ENCODE measurements around the gene PAF1. TPM values are rescaled to one million over a fixed set of nuclear protein-coding genes. Genes with fewer than 3 reads are reported as not detected.

Gene PAF1
- total and polyA plus RNA-seq, 2 of the 13 experiments (the other 11 are each of a cell fraction or from before 2014, with no cell fraction given): 30.2 to 31.1 TPM

- peak; percentile 98 for TF ChIP-seq ZNF772 (CRISPR knock-in tag; IDR thresholded peaks at IDR 0.05)
- 0 out of 2 replicates have a peak, but pooled peaks have one; percentile 61 for TF ChIP-seq HINFP (CRISPR knock-in tag; IDR thresholded peaks at IDR 0.05; ENCODE audit: low read depth)
- TF ChIP-seq BHLHE40 (IDR thresholded peaks at IDR 0.05; ENCODE audit: low read length): 0 out of 2 replicates have a peak, but pooled peaks have one; percentile 30
- TF ChIP-seq SNAPC2 (CRISPR knock-in tag; IDR thresholded peaks at IDR 0.05): no peak
- TF ChIP-seq TGIF2 (CRISPR knock-in tag; IDR thresholded peaks at IDR 0.05): peak; percentile 26; the same call in 1 of the 2 replicates
- peak; percentile 24; the same call in 1 of the 2 replicates for TF ChIP-seq NFYC (CRISPR knock-in tag; IDR thresholded peaks at IDR 0.05)
- TF ChIP-seq ZNF136 (CRISPR knock-in tag; IDR thresholded peaks at IDR 0.05; ENCODE audit: low read depth): no peak
- TF ChIP-seq DMAP1 (CRISPR knock-in tag; IDR thresholded peaks at IDR 0.05): peak; percentile 63; the same call in 1 of the 2 replicates
- no peak for TF ChIP-seq ZFP41 (CRISPR knock-in tag; IDR thresholded peaks at IDR 0.05; ENCODE audit: borderline replicate concordance)
- peak; percentile 50 for TF ChIP-seq ZNF18 (CRISPR knock-in tag; IDR thresholded peaks at IDR 0.05; ENCODE audit: insufficient replicate concordance)
- no peak for TF ChIP-seq ZKSCAN1 (IDR thresholded peaks at IDR 0.05; ENCODE audit: low read length)
- TF ChIP-seq JUND (CRISPR knock-in tag; IDR thresholded peaks at IDR 0.05): no peak
- TF ChIP-seq ZNF660 (CRISPR knock-in tag; IDR thresholded peaks at IDR 0.05; ENCODE audit: borderline replicate concordance, low read depth): no peak
- no peak for TF ChIP-seq LBX2 (CRISPR knock-in tag; IDR thresholded peaks at IDR 0.05; ENCODE audit: borderline replicate concordance)
- no peak for TF ChIP-seq XBP1 (CRISPR knock-in tag; IDR thresholded peaks at IDR 0.05)
- peak; percentile 95 for TF ChIP-seq RARA (CRISPR knock-in tag; IDR thresholded peaks at IDR 0.05)
- TF ChIP-seq GABPA (IDR thresholded peaks at IDR 0.05; ENCODE audit: low read depth, low read length): no peak
- TF ChIP-seq GABPA (CRISPR knock-in tag; IDR thresholded peaks at IDR 0.05; ENCODE audit: low read depth): peak; percentile 67
- peak; percentile 59; the same call in 1 of the 2 replicates for TF ChIP-seq NR2F6 (IDR thresholded peaks at IDR 0.05)
- peak; percentile 86 for TF ChIP-seq NR2F6 (CRISPR knock-in tag; IDR thresholded peaks at IDR 0.05)
- TF ChIP-seq SRSF4 (IDR thresholded peaks at IDR 0.05; ENCODE audit: low read depth, low read length, poor library complexity, severe bottlenecking): no peak
- TF ChIP-seq HNF4G (IDR thresholded peaks at IDR 0.05; ENCODE audit: borderline replicate concordance, low read depth, low read length): peak; percentile 98
- TF ChIP-seq HNF4G (CRISPR knock-in tag; IDR thresholded peaks at IDR 0.05; ENCODE audit: borderline replicate concordance, low read depth): peak; percentile 99
- peak; percentile 36 for TF ChIP-seq ZFP36 (IDR thresholded peaks at IDR 0.05; ENCODE audit: borderline replicate concordance, low read depth, low read length, partially characterized antibody)
- no peak for TF ChIP-seq SRF (IDR thresholded peaks at IDR 0.05; ENCODE audit: low read depth, low read length)
- TF ChIP-seq ZC3H4 (CRISPR knock-in tag; IDR thresholded peaks at IDR 0.05; ENCODE audit: borderline replicate concordance): no peak
- no peak for TF ChIP-seq HNRNPH1 (optimal IDR thresholded peaks at IDR 0.05; ENCODE audit: low read depth, low read length)
- TF ChIP-seq DBP (CRISPR knock-in tag; IDR thresholded peaks at IDR 0.05; ENCODE audit: not compliant biosample characterization): no peak
Measured at GRCh38 chr19:39397360-39398296, 6.7 kb upstream of the PAF1 start (continued).

Data from HepG2 (cell line).